Measurements from ENCODE around the gene IRF8. TPM values are rescaled to one million over a fixed set of nuclear protein-coding genes. Genes with fewer than 3 reads are reported as not detected.
"Not testable (repeated sequence)": the region's sequence is repeated elsewhere in the genome, so short reads cannot be mapped to it uniquely, and the experiment has no call there.

IRF8 gene
- not detected in 2 replicates for polyA plus RNA-seq (2014; cell fraction: cytosol; rRNA removed)
- polyA plus RNA-seq (2014; cell fraction: nucleus; rRNA removed), result not detected in 2 replicates

- DNase-seq (ENCODE audit: low spot score), result no peak
Measured at GRCh38 chr16:85898521-85899442, at the start of gene IRF8. Gene IRF8 (plus strand): TSS chr16:85899162. CDS start chr16:85903016, 3,854 bp downstream.

- DNase-seq (ENCODE audit: low spot score), result no peak
Measured at GRCh38 chr16:85849388-85849787, 49.6 kb upstream of the IRF8 start.

- no peak for DNase-seq (ENCODE audit: low spot score)
Measured at GRCh38 chr16:85850344-85850880, 48.5 kb upstream of the IRF8 start.

- DNase-seq (ENCODE audit: low spot score), result no peak
Measured at GRCh38 chr16:85851034-85851785, 47.8 kb upstream of the IRF8 start.

- no peak for DNase-seq (ENCODE audit: low spot score)
Measured at GRCh38 chr16:85853547-85854545, 45.1 kb upstream of the IRF8 start.

- no peak for DNase-seq (ENCODE audit: low spot score)
Measured at GRCh38 chr16:85854935-85855334, 44.0 kb upstream of the IRF8 start.

- DNase-seq (ENCODE audit: low spot score), result no peak
Measured at GRCh38 chr16:85856079-85856478, 42.9 kb upstream of the IRF8 start.

- no peak for DNase-seq (ENCODE audit: low spot score)
Measured at GRCh38 chr16:85856585-85856984, 42.4 kb upstream of the IRF8 start.

- no peak for DNase-seq (ENCODE audit: low spot score)
Measured at GRCh38 chr16:85857406-85857805, 41.6 kb upstream of the IRF8 start.

GRCh38 chr16:85858571-85858970 is 40.4 kb upstream of the IRF8 start:
- DNase-seq (ENCODE audit: low spot score), result not testable (repeated sequence)

- DNase-seq (ENCODE audit: low spot score), result no peak
Measured at GRCh38 chr16:85858984-85859817, 39.8 kb upstream of the IRF8 start.

- DNase-seq (ENCODE audit: low spot score), result no peak
Measured at GRCh38 chr16:85859818-85860125, 39.2 kb upstream of the IRF8 start.

- DNase-seq (ENCODE audit: low spot score), result no peak
Measured at GRCh38 chr16:85860413-85861094, 38.4 kb upstream of the IRF8 start.

GRCh38 chr16:85861095-85861825 is 37.7 kb upstream of the IRF8 start:
- no peak for DNase-seq (ENCODE audit: low spot score)

- no peak for DNase-seq (ENCODE audit: low spot score)
Measured at GRCh38 chr16:85862476-85863383, 36.2 kb upstream of the IRF8 start.

GRCh38 chr16:85863384-85863774 is 35.6 kb upstream of the IRF8 start:
- no peak for DNase-seq (ENCODE audit: low spot score)

GRCh38 chr16:85864965-85865364 is 34.0 kb upstream of the IRF8 start:
- DNase-seq (ENCODE audit: low spot score), result no peak

GRCh38 chr16:85867189-85867588 is 31.8 kb upstream of the IRF8 start:
- DNase-seq (ENCODE audit: low spot score), result no peak

Measured in SK-N-DZ (cell line).